Cardiac fibroblast (primary cell): ENCODE measurements around the gene AACS.

Experiments
- DNase-seq, 2 donors: peaks; one replicate each; pipeline versions ENCODE4 v3.0.0 to v3.0.0-alpha.2; 2010; ENCODE audit warnings: low read depth in 2 of 2
- H3K4me3 ChIP-seq, 2 donors: replicated peaks in 1 of 2; 1 replicate in 1 of 2; 2 replicates in 1 of 2; pipeline ENCODE4 v1.5.1; 2011; ENCODE audit warnings: low read depth in 2 of 2, low read length in 2 of 2, mild to moderate bottlenecking in 2 of 2, moderate library complexity in 1 of 2
- TF ChIP-seq, protein P1 (sequence below): IDR thresholded peaks from one replicate; pipeline ENCODE4 v1.5.1; 2011; ENCODE audit warnings: low read depth, mild to moderate bottlenecking, low read length, inconsistent platforms

AACS gene

DNA sequence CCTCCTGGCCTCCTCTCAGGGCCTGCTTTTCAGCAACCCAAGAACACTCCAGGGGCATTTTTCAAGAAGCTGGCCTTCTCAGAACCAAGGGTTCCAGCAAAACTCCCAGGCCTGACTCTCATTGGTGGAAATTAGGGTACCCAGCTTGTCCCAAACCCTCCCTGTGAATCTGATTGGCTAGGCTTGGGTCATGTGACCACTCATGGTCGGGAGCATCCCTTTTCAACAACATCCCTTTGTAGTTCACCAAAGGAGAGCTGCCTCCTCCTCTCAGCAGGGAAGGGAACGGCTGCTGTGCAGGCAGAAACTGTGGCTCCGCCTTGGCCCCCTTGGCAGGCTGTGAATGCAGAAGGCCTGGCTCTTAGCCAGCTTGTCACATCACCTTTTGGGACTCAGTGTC is 94.5 kb downstream of the AACS start:
- H3K4me3 ChIP-seq: no peak overlapping the region
- TF ChIP-seq, protein P1, sequence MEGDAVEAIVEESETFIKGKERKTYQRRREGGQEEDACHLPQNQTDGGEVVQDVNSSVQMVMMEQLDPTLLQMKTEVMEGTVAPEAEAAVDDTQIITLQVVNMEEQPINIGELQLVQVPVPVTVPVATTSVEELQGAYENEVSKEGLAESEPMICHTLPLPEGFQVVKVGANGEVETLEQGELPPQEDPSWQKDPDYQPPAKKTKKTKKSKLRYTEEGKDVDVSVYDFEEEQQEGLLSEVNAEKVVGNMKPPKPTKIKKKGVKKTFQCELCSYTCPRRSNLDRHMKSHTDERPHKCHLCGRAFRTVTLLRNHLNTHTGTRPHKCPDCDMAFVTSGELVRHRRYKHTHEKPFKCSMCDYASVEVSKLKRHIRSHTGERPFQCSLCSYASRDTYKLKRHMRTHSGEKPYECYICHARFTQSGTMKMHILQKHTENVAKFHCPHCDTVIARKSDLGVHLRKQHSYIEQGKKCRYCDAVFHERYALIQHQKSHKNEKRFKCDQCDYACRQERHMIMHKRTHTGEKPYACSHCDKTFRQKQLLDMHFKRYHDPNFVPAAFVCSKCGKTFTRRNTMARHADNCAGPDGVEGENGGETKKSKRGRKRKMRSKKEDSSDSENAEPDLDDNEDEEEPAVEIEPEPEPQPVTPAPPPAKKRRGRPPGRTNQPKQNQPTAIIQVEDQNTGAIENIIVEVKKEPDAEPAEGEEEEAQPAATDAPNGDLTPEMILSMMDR: no peak
- DNase-seq: no peak

DNA sequence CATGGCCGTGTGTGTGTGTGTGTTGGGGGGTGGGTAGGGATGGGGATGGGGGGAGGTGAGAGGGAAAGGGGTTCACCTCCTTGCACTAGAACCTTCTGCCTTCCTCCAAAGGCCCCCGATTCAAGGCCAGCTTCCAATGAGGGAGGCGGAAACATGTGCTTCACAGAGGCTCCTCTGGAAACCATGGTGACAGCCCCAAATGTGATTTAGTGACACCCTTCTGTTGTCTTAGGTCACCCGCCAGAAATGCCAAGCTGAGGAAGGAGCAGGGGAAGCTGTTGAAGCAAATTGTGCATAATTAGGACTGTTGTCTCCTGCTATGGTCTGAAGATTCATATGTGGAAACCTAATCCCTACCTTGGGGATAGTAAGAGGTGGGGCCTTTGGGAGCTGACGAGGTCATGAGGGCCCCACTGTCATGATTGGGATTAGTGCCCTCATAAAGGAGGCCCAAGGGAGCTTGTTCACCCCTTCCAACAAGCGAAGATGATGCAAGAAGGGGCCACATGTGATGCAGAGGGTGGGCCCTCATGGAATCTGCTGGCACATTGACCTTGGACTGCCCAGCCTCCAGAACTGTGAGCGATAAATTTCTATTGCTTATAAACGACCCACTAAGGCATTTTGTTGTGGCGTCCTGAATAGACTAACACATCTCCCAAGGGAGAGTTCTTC is 95.2 kb downstream of the AACS start:
- DNase-seq: no peak
- TF ChIP-seq, protein P1: no peak
- H3K4me3 ChIP-seq: no peak overlapping the region

DNA sequence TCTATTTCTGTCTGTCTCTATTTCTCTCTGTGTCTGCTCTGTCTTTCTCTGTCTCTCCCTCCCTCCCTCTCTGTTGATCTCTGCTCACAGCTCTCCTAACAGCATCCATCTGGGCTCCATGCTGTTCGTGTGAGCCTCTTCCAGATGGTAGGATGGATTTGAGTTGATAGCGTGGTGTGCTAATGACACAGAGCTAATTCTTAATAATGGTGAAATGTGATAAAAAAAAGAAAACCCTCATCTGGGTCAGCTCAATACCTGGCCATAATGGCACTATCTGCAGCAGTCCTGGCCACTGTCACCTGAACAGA is 96.4 kb downstream of the AACS start:
- H3K4me3 ChIP-seq: no peak overlapping the region
- DNase-seq: no peak
- TF ChIP-seq, protein P1: no peak

DNA sequence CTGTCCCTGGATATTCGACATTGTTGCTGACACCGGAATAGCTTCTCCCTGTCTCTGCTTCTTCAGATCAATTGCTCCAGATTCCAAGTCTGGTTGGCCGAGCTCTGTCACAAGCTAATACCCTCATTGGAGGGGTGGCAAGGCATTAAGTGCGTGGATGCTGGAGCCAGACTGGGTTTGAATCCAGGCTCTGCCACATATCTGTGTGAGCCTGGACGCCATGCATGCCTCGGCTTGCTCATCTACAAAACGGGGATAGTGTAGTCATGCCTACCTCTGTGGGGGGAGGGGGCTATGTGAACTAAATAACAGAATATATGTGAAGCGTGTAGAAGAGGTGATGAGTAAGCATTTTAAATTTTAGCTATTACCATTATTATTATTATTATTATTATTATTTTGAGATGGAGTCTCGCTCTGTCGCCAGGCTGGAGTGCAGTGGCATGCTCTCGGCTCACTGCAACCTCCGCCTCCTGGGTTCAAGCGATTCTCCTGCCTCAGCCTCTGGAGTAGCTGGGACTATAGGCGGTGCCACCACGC is 97.3 kb downstream of the AACS start:
- TF ChIP-seq, protein P1: no peak
- DNase-seq: no peak
- no peak overlapping the region for H3K4me3 ChIP-seq

DNA sequence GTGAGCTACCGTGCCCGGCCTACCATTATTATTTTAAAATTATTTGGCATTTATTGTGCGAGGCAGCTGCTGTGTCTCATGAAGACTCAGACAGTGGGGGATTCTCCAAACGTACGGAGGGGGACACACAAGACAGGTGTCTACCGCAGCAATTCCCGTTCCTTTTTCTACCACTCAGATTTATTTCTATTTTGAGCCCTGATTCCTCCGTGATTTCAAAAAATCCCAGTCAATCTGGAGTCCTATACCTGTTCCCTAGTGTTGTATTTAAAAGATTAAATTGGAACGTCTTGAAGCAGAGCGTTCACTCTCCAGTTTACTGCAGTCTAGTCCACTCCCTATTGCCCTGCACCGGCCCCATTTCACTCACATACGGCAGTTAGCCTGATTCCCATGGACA is 97.9 kb downstream of the AACS start:
- TF ChIP-seq, protein P1: no peak
- no peak for DNase-seq
- no peak overlapping the region for H3K4me3 ChIP-seq

DNA sequence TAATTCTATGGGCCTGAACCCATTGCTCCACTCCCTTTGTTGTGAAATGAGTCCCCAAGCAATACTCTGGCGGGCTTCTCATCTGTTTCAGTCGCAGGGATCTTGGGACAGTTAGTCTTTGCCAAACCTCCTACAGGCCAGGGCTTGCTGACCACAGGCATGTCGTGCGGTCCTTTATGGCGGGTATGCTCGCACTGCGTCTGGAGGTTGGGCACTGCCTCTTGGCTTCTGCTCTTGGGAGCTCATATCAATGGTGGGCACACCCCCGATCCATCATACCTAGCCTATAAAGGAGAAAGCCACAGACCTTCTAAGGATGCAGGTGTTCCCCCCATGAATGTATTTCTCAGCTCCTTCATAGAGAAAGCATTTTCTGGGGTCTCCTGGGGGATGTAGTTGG is 99.3 kb downstream of the AACS start:
- TF ChIP-seq, protein P1: no peak
- no peak for DNase-seq
- H3K4me3 ChIP-seq: no peak overlapping the region

DNA sequence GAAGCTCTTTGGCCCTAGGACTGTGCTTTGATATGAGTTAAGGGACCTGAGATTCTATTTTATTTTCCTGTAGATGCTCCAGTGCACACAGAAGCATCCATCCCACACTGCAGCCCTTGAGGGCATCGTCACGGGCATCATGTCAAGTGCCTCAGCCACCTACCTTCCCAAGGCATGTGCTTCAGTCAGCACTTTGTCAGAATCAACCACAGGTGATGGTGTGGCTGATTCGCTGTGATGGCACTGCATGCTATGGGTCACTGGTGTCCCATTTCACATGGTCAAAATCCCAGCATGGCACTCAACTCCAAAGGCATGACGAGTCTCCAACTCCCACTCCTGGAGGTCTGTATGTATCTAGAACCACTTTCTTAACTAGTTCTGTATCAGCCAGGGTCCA is 100.8 kb downstream of the AACS start:
- TF ChIP-seq, protein P1: no peak
- no peak overlapping the region for H3K4me3 ChIP-seq
- no peak for DNase-seq
